Retina (tissue), 1 donor: ENCODE data around the gene GCFC2.

Experiments
- DNase-seq: peaks from one replicate; pipeline ENCODE4 v3.0.0-alpha.2; 2016

GCFC2 gene

GRCh38 chr2:75622500-75622899 lies 88.2 kb downstream of the GCFC2 start:
- DNase-seq = no peak

GRCh38 chr2:75621228-75621627 lies 89.5 kb downstream of the GCFC2 start:
- no peak for DNase-seq

- DNase-seq = no peak
These were observed 90.6 kb downstream of the GCFC2 start for GRCh38 chr2:75619956-75620740.

- DNase-seq = no peak
These were observed 93.8 kb downstream of the GCFC2 start for GRCh38 chr2:75616933-75617332.

- DNase-seq = no peak
These were observed 94.3 kb downstream of the GCFC2 start for GRCh38 chr2:75616406-75616805.

GRCh38 chr2:75614162-75614651 lies 96.5 kb downstream of the GCFC2 start:
- DNase-seq = no peak

GRCh38 chr2:75612862-75613243 lies 97.9 kb downstream of the GCFC2 start:
- peak; percentile 63 for DNase-seq
